ENCODE results near the gene SMAD2. TPM values are rescaled to one million over a fixed set of nuclear protein-coding genes. Genes with fewer than 3 reads are reported as not detected.
"Not testable (repeated sequence)": the region's sequence is repeated elsewhere in the genome, so short reads cannot be mapped to it uniquely, and the experiment has no call there.

Gene SMAD2
- total RNA-seq, 1 donor from 2014 or later, result 30.2 TPM

DNA sequence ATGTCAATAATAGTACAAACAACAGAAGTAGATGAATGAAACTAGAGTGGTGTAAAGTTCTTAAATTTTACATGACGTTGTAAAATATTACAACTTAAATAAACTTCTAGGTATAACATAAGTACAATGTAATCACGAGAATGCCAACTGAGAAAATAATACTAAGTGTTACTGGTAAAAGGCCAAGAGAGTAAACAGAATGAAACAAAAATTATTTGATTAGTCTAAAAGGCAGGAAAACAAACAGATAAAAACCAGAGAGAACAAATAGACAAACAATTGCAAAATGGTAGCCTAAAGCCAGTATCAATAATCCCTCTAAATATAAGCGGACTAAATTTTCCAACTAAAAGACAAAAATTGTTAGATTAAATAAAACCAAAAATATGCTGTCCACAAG lies 71.9 kb downstream of the SMAD2 start:
- DNase-seq (ENCODE audit: low spot score) (no peak), ATAC-seq (no peak)

DNA sequence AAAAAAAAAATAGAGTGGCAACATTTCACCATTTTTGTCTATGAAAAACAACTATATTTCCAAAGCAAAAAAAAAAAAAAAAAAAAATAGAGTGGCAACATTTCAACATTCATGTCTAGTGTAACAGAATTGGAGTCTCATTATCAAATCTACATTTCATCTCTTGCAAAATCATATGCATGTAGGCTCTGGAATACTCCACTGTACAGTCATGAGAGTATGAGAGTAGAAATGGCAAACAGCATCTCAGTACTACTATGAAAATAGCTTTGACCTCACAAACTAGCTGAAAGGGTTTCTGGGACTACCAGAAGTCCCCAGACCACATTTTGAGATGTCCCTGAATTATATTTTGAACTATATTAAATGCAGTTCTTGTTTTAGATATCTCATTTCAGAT lies 82.8 kb downstream of the SMAD2 start:
- DNase-seq (ENCODE audit: low spot score), result no peak
- no peak for ATAC-seq

- DNase-seq (ENCODE audit: low spot score) (no peak), ATAC-seq (no peak)
These were observed 84.0 kb downstream of the SMAD2 start for GRCh38 chr18:47846431-47846830.

DNA sequence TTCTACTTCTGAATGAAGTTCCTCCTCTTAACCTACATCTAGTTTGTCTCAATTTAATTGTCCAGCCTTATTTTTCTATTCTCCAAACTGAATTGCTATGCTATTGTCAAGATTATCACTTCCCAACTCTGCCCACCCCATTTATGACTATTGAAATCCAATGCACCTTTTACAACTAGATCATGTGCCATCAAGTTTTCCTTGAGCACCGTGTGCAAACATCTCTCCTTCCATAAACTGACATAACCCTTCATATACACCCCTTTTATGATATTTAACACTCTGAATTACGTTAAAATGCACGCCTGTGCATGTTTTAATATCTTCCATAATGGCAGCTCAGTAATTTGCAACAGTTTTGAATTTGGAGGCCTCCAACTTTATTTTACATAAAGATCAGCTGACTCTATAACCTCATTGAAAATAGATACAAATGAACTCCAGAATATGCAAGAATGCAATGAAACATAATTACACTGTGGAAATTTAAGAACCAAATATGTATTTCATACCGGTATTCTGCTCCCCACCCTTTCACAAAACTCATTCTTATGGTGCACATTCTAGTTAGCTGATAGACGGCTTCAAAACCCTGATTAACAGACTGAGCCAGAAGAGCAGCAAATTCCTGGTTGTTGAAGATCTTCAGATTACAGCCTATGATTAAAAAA lies 85.5 kb downstream of the SMAD2 start:
- DNase-seq (ENCODE audit: low spot score) (no peak), ATAC-seq (no peak)

DNA sequence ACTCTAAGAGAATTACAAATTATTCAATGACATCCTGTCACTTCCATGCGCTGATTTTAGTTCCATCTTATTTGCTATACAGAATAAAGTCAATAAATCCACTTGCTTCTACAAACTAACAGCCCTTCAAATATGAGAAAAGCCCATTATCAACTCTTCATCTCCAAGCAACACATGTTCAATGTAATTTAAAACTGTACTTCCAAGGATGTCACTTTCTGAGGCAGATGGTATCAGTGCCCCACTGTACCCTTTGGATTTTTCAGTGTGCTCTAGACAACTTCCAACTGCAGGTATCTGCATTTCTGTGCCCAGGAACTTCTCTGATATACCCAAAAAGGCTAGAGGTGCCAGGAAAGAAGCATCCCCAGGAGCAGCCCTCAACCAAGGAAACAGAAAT lies 87.6 kb downstream of the SMAD2 start:
- DNase-seq (ENCODE audit: low spot score), result no peak
- no peak for ATAC-seq

- no peak for DNase-seq (ENCODE audit: low spot score)
- ATAC-seq, result no peak
These were observed 92.1 kb downstream of the SMAD2 start for GRCh38 chr18:47838396-47838795.

DNA sequence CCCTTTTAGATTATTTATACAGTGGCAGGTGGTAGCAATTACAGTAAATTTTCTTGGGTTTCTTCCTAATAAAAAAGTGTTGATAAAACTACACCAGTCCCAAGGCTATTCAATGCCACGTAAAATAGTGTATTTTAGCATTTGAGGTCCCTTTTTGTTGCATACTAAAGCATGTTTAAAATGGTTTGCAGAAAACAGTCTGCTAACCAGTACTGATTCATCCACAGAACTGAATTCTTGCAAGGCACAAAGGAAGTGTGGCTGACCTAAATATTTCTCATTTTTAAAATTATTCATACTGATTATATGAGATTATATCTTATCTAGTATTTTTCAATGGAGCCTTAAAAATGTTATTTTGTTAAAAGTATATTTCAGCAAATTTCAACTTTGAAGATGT lies 98.1 kb downstream of the SMAD2 start:
- ATAC-seq, result no peak
- no peak for DNase-seq (ENCODE audit: low spot score)

GRCh38 chr18:47831351-47831750 lies 99.1 kb downstream of the SMAD2 start:
- no peak for ATAC-seq
- no peak for DNase-seq (ENCODE audit: low spot score)

GRCh38 chr18:47830772-47831171 lies 99.7 kb downstream of the SMAD2 start:
- ATAC-seq (no peak), DNase-seq (ENCODE audit: low spot score) (no peak)

- DNase-seq (ENCODE audit: low spot score), result no peak
- no peak for ATAC-seq
These were observed 100.6 kb downstream of the SMAD2 start for GRCh38 chr18:47829831-47830230.

DNA sequence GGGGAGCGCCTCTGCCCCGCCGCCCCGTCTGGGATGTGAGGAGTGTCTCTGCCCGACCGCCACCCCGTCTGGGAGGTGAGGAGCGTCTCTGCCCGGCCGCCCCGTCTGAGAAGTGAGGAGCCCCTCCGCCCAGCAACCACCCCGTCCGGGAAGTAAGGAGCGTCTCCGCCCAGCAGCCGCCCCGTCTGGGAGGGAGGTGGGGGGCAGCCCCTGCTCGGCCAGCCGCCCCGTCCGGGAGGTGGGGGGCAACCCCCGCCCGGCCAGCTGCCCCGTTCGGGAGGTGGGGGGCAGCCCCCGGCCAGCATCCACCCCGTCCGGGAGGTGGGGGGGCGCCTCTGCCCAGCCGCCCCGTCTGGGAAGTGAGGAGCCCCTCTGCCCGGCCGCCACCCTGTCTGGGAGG lies 102.4 kb downstream of the SMAD2 start:
- not testable (repeated sequence) for ATAC-seq; DNase-seq (ENCODE audit: low spot score)

DNA sequence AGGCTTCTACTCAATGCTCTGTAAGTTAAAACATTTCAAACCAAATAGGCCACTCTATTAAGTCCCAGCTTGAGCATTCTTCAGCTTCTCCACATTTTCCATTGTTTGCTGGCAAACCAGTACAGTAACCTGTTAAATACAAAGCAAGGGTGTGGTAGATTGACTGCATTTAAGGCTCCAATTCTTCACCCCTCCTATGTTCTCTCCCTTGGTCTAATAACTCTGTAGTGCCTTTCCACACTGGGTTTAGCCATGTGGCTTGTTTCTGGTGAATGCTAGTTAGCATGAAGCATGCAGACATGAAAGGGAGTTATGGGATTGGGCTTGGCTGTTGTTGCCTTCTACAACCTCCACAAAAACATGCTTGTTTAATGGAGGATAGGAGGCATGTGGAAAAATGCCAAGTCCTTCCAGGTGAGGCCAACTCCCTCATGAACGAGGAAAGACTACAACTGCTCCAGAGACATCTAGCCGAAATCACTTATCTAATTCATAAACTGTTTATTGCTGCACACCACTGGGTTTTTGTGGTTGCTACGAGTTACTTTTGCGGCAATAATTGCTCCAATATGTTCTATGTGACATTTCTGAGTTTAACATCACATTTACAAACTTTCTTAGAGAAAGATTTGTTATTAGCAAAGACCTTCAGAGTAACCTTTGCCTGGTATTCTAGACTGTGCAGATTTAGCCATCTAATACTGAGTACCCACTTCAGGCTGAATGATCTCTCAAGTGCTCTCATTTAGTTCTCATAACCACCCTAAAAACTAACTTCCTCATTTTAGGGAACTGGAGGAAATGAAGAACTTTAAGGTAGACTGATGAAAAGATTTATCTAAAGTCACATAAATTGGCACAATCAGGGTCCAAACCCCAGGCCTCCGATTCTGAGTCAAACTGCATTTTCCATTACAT lies 104.0 kb downstream of the SMAD2 start:
- DNase-seq (ENCODE audit: low spot score), result no peak

GRCh38 chr18:47821314-47821713 lies 109.1 kb downstream of the SMAD2 start:
- no peak for ATAC-seq
- DNase-seq (ENCODE audit: low spot score), result no peak

More for the DNA sequence above, 104.0 kb downstream of the SMAD2 start:
- no peak for ATAC-seq

- DNase-seq (ENCODE audit: low spot score), result no peak
- ATAC-seq, result no peak
These were observed 112.7 kb downstream of the SMAD2 start for GRCh38 chr18:47817795-47818077.

GRCh38 chr18:47817017-47817794 lies 113.3 kb downstream of the SMAD2 start:
- ATAC-seq (no peak), DNase-seq (ENCODE audit: low spot score) (no peak)

GRCh38 chr18:47815486-47816270 lies 114.8 kb downstream of the SMAD2 start:
- ATAC-seq (no peak), DNase-seq (ENCODE audit: low spot score) (no peak)

- no peak for ATAC-seq
- no peak for DNase-seq (ENCODE audit: low spot score)
These were observed 121.0 kb downstream of the SMAD2 start for GRCh38 chr18:47809420-47809819.

- DNase-seq (ENCODE audit: low spot score) (no peak), ATAC-seq (no peak)
These were observed 127.7 kb downstream of the SMAD2 start for GRCh38 chr18:47802802-47803201.

- DNase-seq (ENCODE audit: low spot score), result no peak
- no peak for ATAC-seq
These were observed 128.6 kb downstream of the SMAD2 start for GRCh38 chr18:47801817-47802216.

GRCh38 chr18:47800756-47801155 lies 129.7 kb downstream of the SMAD2 start:
- ATAC-seq (no peak), DNase-seq (ENCODE audit: low spot score) (no peak)

DNA sequence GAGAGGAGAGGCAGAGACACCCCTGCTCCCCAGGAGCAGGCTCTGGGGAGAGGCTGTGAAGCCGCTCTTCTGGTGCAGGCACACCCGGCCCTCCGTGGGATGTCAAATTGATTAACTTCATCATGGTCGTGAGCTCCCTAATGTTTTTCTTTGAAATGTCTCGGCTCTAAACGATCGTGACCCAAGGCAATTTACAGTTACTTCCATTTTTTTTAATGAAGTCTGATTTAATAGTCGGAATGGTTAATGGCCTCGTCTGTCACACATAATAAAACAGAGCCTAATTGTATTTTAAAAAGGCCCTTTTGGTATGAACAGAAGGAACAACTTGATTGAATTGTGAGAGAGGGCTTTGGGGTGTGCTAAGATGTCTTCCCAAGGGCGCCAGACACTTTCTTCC lies 130.2 kb downstream of the SMAD2 start:
- no peak for ATAC-seq
- no peak for DNase-seq (ENCODE audit: low spot score)

Data from left lobe of liver (tissue), 2 donors.